ENCODE results near the gene TBL1XR1. TPM values are rescaled to one million over a fixed set of nuclear protein-coding genes. Genes with fewer than 3 reads are reported as not detected.

TBL1XR1 gene
- total and polyA plus RNA-seq, 2 of the 13 experiments (the other 11 are each of a cell fraction or from before 2014, with no cell fraction given): 57.7 to 62.5 TPM

DNA sequence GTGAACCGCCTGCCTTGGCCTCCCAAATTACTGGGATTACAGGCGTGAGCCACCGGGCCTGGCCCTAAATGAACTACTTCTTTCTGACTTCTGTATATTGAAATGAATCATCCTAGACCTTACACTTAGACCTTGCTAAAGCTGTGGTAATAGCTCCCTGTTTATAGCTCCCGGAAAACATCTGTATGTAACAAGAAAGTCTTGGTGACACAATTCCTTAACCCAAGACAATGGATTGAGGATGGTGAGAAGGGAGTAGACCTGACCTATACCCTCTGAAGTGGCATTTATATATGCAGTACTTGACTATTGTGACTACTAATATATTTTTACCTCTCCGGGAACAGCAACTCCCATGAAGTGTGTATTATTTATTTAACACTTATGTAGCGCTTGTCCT, 48.0 kb upstream of the TBL1XR1 start (continued):
- TF ChIP-seq ZNF678 (CRISPR knock-in tag; IDR thresholded peaks at IDR 0.05): no peak
- TF ChIP-seq FOXP4 (CRISPR knock-in tag; IDR thresholded peaks at IDR 0.05): no peak
- TF ChIP-seq PCBP2 (optimal IDR thresholded peaks at IDR 0.05; ENCODE audit: low read depth, low read length, poor library complexity, severe bottlenecking): no peak
- TF ChIP-seq PHF21A (CRISPR knock-in tag; IDR thresholded peaks at IDR 0.05): no peak
- TF ChIP-seq MBNL3 (CRISPR knock-in tag; conservative IDR thresholded peaks at IDR 0.05): no peak
- no peak for TF ChIP-seq ZBTB21 (CRISPR knock-in tag; IDR thresholded peaks at IDR 0.05)
- TF ChIP-seq, protein P1, sequence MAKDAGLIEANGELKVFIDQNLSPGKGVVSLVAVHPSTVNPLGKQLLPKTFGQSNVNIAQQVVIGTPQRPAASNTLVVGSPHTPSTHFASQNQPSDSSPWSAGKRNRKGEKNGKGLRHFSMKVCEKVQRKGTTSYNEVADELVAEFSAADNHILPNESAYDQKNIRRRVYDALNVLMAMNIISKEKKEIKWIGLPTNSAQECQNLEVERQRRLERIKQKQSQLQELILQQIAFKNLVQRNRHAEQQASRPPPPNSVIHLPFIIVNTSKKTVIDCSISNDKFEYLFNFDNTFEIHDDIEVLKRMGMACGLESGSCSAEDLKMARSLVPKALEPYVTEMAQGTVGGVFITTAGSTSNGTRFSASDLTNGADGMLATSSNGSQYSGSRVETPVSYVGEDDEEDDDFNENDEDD (CRISPR knock-in tag; IDR thresholded peaks at IDR 0.05; ENCODE audit: borderline replicate concordance): no peak

GRCh38 chr3:177244606-177245005, 47.3 kb upstream of the TBL1XR1 start:
- 83% methylated on average over 3 of the region's 3 CpGs for WGBS (ENCODE audit: low lambda C conversion rate)
- no peak for ATAC-seq
- H3K9ac ChIP-seq (ENCODE audit: insufficient read depth, low read depth, low read length): no peak overlapping the region
- ChIA-PET POLR2A (no interaction called here), CTCF (ENCODE audit: low intra/inter-chr PET ratio, low total read pairs) (no interaction called here)
- H3K27ac ChIP-seq (ENCODE audit: extremely low read length, insufficient read depth, low read length): no peak overlapping the region
- in situ Hi-C loops (cut with HindIII; ENCODE audit: extremely low pct_ligation_motif_present, low pct_unique_long_range_greater_than_20kb) (no loop called here), intact Hi-C loops (cut with micrococcal nuclease; ENCODE audit: unreplicated experiment) (no loop called here)
- no peaks in the 10 kb centered on the region for H3K36me3 ChIP-seq (replicated peaks in 1 of 2; ENCODE audit: control insufficient read depth in 1 of 2, insufficient read depth in 2 of 2, low read length in 2 of 2)
- no peak overlapping the region for H3K4me3 ChIP-seq (replicated peaks in 1 of 3; ENCODE audit: insufficient read depth in 1 of 3, low read depth in 2 of 3, low read length in 3 of 3)
- peaks cover 8% of the 10 kb centered on the region for H3K4me1 ChIP-seq (ENCODE audit: insufficient read depth, low read length)
- H4K20me1 ChIP-seq (ENCODE audit: insufficient read depth, low read length): no peaks in the 10 kb centered on the region
- FAIRE-seq: no peak
- no peaks in the 10 kb centered on the region for H3K9me3 ChIP-seq (ENCODE audit: low read length)
- no peak for DNase-seq (ENCODE audit: low spot score)
- BruUV-seq (replicated peaks): no TSS peak
- no peak overlapping the region for H3K4me2 ChIP-seq (ENCODE audit: low read depth, low read length)
- no peaks in the 10 kb centered on the region for H3K79me2 ChIP-seq (ENCODE audit: insufficient read depth, low read length)
- H2AFZ ChIP-seq (ENCODE audit: low read length): no peak overlapping the region
- H3K27me3 ChIP-seq (ENCODE audit: control insufficient read depth in 1 of 2, insufficient read depth in 2 of 2, low read length in 2 of 2): no peaks in the 10 kb centered on the region; a peak in 1 of 5 replicates
- TF ChIP-seq ZNF737 (CRISPR knock-in tag; IDR thresholded peaks at IDR 0.05; ENCODE audit: borderline replicate concordance) (no peak), KDM3A (CRISPR knock-in tag; IDR thresholded peaks at IDR 0.05; ENCODE audit: low read depth) (no peak), ZMYM4 (CRISPR knock-in tag; IDR thresholded peaks at IDR 0.05) (no peak), ZNF484 (CRISPR knock-in tag; IDR thresholded peaks at IDR 0.05; ENCODE audit: borderline replicate concordance, low read depth) (no peak), ZNF260 (CRISPR knock-in tag; IDR thresholded peaks at IDR 0.05; ENCODE audit: borderline replicate concordance, low read depth) (no peak), RCOR2 (CRISPR knock-in tag; IDR thresholded peaks at IDR 0.05) (no peak)
- TF ChIP-seq, protein P2, sequence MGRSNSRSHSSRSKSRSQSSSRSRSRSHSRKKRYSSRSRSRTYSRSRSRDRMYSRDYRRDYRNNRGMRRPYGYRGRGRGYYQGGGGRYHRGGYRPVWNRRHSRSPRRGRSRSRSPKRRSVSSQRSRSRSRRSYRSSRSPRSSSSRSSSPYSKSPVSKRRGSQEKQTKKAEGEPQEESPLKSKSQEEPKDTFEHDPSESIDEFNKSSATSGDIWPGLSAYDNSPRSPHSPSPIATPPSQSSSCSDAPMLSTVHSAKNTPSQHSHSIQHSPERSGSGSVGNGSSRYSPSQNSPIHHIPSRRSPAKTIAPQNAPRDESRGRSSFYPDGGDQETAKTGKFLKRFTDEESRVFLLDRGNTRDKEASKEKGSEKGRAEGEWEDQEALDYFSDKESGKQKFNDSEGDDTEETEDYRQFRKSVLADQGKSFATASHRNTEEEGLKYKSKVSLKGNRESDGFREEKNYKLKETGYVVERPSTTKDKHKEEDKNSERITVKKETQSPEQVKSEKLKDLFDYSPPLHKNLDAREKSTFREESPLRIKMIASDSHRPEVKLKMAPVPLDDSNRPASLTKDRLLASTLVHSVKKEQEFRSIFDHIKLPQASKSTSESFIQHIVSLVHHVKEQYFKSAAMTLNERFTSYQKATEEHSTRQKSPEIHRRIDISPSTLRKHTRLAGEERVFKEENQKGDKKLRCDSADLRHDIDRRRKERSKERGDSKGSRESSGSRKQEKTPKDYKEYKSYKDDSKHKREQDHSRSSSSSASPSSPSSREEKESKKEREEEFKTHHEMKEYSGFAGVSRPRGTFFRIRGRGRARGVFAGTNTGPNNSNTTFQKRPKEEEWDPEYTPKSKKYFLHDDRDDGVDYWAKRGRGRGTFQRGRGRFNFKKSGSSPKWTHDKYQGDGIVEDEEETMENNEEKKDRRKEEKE (IDR thresholded peaks at IDR 0.05): no peak
